ENCODE data around the gene AHI1. TPM values are rescaled to one million over a fixed set of nuclear protein-coding genes. Genes with fewer than 3 reads are reported as not detected.

Gene AHI1
- total and polyA plus RNA-seq, 2 of the 13 experiments (the other 11 are each of a cell fraction or from before 2014, with no cell fraction given): 7.2 to 18.6 TPM

- H3K9ac ChIP-seq (ENCODE audit: insufficient read depth, low read depth, low read length): no peak overlapping the region
- intact Hi-C loops (cut with micrococcal nuclease; ENCODE audit: unreplicated experiment) (no loop called here), in situ Hi-C loops (cut with HindIII; ENCODE audit: extremely low pct_ligation_motif_present, low pct_unique_long_range_greater_than_20kb) (no loop called here)
- H3K36me3 ChIP-seq (replicated peaks in 1 of 2; ENCODE audit: control insufficient read depth in 1 of 2, insufficient read depth in 2 of 2, low read length in 2 of 2): no peaks in the 10 kb centered on the region; a peak in 1 of 5 replicates
- H3K9me3 ChIP-seq (ENCODE audit: low read length): no peaks in the 10 kb centered on the region
- ChIA-PET POLR2A (no interaction called here), CTCF (ENCODE audit: low intra/inter-chr PET ratio, low total read pairs) (no interaction called here)
- ATAC-seq: no peak
- no TSS peak for BruUV-seq (replicated peaks)
- no peaks in the 10 kb centered on the region for H3K27me3 ChIP-seq (ENCODE audit: control insufficient read depth in 1 of 2, insufficient read depth in 2 of 2, low read length in 2 of 2)
- no peak for FAIRE-seq
- no peaks in the 10 kb centered on the region for H3K4me1 ChIP-seq (ENCODE audit: insufficient read depth, low read length)
- whole genome bisulfite sequencing (ENCODE audit: low lambda C conversion rate): 83% methylated on average over 4 of the region's 4 CpGs
- no peak overlapping the region for H3K27ac ChIP-seq (ENCODE audit: extremely low read length, insufficient read depth, low read length)
- no peaks in the 10 kb centered on the region for H4K20me1 ChIP-seq (ENCODE audit: insufficient read depth, low read length)
- no peak overlapping the region for H3K4me2 ChIP-seq (ENCODE audit: low read depth, low read length)
- no peaks in the 10 kb centered on the region for H3K79me2 ChIP-seq (ENCODE audit: insufficient read depth, low read length)
- no peak overlapping the region for H2AFZ ChIP-seq (ENCODE audit: low read length)
- TF ChIP-seq THRA (CRISPR knock-in tag; IDR thresholded peaks at IDR 0.05; ENCODE audit: borderline replicate concordance) (no peak), SIN3A (IDR thresholded peaks at IDR 0.05; ENCODE audit: borderline replicate concordance, low read depth, low read length) (no peak), CREM (IDR thresholded peaks at IDR 0.05) (no peak), CREM (CRISPR knock-in tag; IDR thresholded peaks at IDR 0.05) (no peak), EHMT2 (IDR thresholded peaks at IDR 0.05; ENCODE audit: borderline replicate concordance, low read depth, low read length) (no peak), ZNF136 (CRISPR knock-in tag; IDR thresholded peaks at IDR 0.05; ENCODE audit: low read depth) (no peak), ZNF484 (CRISPR knock-in tag; IDR thresholded peaks at IDR 0.05; ENCODE audit: borderline replicate concordance, low read depth) (no peak), MAFF (IDR thresholded peaks at IDR 0.05; ENCODE audit: low read depth, low read length) (peak; percentile 70), HNRNPH1 (optimal IDR thresholded peaks at IDR 0.05; ENCODE audit: low read depth, low read length) (no peak), MAFK (conservative IDR thresholded peaks at IDR 0.05 in 1 of 2, IDR thresholded peaks at IDR 0.05 in 1 of 2; ENCODE audit: low read length in 2 of 2) (peak; percentile 50 to 86; a peak in 3 of 4 replicates)
- TF ChIP-seq, protein P1, sequence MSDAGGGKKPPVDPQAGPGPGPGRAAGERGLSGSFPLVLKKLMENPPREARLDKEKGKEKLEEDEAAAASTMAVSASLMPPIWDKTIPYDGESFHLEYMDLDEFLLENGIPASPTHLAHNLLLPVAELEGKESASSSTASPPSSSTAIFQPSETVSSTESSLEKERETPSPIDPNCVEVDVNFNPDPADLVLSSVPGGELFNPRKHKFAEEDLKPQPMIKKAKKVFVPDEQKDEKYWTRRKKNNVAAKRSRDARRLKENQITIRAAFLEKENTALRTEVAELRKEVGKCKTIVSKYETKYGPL (CRISPR knock-in tag; IDR thresholded peaks at IDR 0.05): no peak
- TF ChIP-seq, protein P2, sequence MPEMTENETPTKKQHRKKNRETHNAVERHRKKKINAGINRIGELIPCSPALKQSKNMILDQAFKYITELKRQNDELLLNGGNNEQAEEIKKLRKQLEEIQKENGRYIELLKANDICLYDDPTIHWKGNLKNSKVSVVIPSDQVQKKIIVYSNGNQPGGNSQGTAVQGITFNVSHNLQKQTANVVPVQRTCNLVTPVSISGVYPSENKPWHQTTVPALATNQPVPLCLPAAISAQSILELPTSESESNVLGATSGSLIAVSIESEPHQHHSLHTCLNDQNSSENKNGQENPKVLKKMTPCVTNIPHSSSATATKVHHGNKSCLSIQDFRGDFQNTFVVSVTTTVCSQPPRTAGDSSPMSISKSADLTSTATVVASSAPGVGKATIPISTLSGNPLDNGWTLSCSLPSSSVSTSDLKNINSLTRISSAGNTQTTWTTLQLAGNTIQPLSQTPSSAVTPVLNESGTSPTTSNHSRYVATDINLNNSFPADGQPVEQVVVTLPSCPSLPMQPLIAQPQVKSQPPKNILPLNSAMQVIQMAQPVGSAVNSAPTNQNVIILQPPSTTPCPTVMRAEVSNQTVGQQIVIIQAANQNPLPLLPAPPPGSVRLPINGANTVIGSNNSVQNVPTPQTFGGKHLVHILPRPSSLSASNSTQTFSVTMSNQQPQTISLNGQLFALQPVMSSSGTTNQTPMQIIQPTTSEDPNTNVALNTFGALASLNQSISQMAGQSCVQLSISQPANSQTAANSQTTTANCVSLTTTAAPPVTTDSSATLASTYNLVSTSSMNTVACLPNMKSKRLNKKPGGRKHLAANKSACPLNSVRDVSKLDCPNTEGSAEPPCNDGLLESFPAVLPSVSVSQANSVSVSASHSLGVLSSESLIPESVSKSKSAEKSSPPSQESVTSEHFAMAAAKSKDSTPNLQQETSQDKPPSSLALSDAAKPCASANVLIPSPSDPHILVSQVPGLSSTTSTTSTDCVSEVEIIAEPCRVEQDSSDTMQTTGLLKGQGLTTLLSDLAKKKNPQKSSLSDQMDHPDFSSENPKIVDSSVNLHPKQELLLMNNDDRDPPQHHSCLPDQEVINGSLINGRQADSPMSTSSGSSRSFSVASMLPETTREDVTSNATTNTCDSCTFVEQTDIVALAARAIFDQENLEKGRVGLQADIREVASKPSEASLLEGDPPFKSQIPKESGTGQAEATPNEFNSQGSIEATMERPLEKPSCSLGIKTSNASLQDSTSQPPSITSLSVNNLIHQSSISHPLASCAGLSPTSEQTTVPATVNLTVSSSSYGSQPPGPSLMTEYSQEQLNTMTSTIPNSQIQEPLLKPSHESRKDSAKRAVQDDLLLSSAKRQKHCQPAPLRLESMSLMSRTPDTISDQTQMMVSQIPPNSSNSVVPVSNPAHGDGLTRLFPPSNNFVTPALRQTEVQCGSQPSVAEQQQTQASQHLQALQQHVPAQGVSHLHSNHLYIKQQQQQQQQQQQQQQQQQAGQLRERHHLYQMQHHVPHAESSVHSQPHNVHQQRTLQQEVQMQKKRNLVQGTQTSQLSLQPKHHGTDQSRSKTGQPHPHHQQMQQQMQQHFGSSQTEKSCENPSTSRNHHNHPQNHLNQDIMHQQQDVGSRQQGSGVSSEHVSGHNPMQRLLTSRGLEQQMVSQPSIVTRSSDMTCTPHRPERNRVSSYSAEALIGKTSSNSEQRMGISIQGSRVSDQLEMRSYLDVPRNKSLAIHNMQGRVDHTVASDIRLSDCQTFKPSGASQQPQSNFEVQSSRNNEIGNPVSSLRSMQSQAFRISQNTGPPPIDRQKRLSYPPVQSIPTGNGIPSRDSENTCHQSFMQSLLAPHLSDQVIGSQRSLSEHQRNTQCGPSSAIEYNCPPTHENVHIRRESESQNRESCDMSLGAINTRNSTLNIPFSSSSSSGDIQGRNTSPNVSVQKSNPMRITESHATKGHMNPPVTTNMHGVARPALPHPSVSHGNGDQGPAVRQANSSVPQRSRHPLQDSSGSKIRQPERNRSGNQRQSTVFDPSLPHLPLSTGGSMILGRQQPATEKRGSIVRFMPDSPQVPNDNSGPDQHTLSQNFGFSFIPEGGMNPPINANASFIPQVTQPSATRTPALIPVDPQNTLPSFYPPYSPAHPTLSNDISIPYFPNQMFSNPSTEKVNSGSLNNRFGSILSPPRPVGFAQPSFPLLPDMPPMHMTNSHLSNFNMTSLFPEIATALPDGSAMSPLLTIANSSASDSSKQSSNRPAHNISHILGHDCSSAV (CRISPR knock-in tag; IDR thresholded peaks at IDR 0.05; ENCODE audit: borderline replicate concordance): no peak
- H3K4me3 ChIP-seq (replicated peaks in 1 of 3; ENCODE audit: insufficient read depth in 1 of 3, low read depth in 2 of 3, low read length in 3 of 3): no peak overlapping the region
- DNase-seq (ENCODE audit: low spot score): no peak
These were observed 185.9 kb downstream of the AHI1 start for GRCh38 chr6:135311446-135312200.
